H1 (cell line): Measurements from ENCODE around the gene PDE4B. TPM values are rescaled to one million over a fixed set of nuclear protein-coding genes. Genes with fewer than 3 reads are reported as not detected.

ENCODE experiments used
- CTCF ChIA-PET: fragments of 300-600 bp; sonication (Branson Sonifier 250); formaldehyde crosslinking; loops from one replicate; lab custom pipeline; 2021; ENCODE audit not compliant: partially characterized antibody; lab: Charles Lee
- POLR2A ChIA-PET: fragments of 300-600 bp; sonication (Branson Sonifier 250); formaldehyde crosslinking; loops from one replicate; lab custom pipeline; 2021; ENCODE audit warnings: inconsistent platforms; ENCODE audit not compliant: partially characterized antibody; lab: Charles Lee
- DNase-seq, 2 experiments: peaks; one replicate each; pipeline versions ENCODE4 v3.0.0 to v3.0.0-alpha.2; 2010 to 2022; ENCODE audit warnings: low spot score in 2 of 2, low read depth in 1 of 2, mixed read lengths in 1 of 2
- FAIRE-seq: peaks from 2 replicates; lab custom pipeline; 2011; peaks lifted over from hg19 to GRCh38; lab: Jason Lieb, UNC
- H2AFZ ChIP-seq: 2 replicates; pipeline ENCODE4 v1.8.1; 2012; ENCODE audit warnings: low read length, inconsistent platforms
- H2AK5ac ChIP-seq: 2 replicates; pipeline ENCODE4 v1.6.1; 2013; ENCODE audit warnings: low read depth, low read length
- H2BK120ac ChIP-seq: replicated peaks from 2 replicates; pipeline ENCODE3; 2013; ENCODE audit warnings: low read depth, low read length, inconsistent platforms
- H2BK12ac ChIP-seq: 2 replicates; pipeline ENCODE4 v1.6.1; 2013; ENCODE audit warnings: low read depth, low read length
- H2BK15ac ChIP-seq: 2 replicates; pipeline ENCODE4 v1.6.1; 2013; ENCODE audit warnings: low read length
- H2BK20ac ChIP-seq: 2 replicates; pipeline ENCODE4 v1.6.1; 2013; ENCODE audit warnings: low read length
- H2BK5ac ChIP-seq: 2 replicates; pipeline ENCODE4 v1.6.1; 2013; ENCODE audit warnings: low read depth, low read length
- H3K14ac ChIP-seq: 2 replicates; pipeline ENCODE4 v1.6.1; 2013; ENCODE audit warnings: inconsistent platforms; ENCODE audit not compliant: insufficient read length
- H3K18ac ChIP-seq: 2 replicates; pipeline ENCODE4 v1.6.1; 2013; ENCODE audit warnings: low read length; ENCODE audit errors: extremely low read depth
- H3K23ac ChIP-seq: 2 replicates; pipeline ENCODE4 v1.6.1; 2013; ENCODE audit warnings: inconsistent platforms; ENCODE audit not compliant: insufficient read length
- H3K23me2 ChIP-seq: 2 replicates; pipeline ENCODE4 v1.6.1; 2013; ENCODE audit warnings: low read depth, low read length
- H3K27ac ChIP-seq: 2 replicates; pipeline ENCODE4 v1.6.1; 2011; ENCODE audit warnings: low read depth, low read length, inconsistent platforms
- H3K27me3 ChIP-seq, 4 experiments: replicated peaks in 1 of 4; 1 replicate in 1 of 4; 2 replicates in 3 of 4; pipeline versions ENCODE4 v1.6.1 to v1.8.1; 2011 to 2013; ENCODE audit warnings: low read length in 3 of 4, mild to moderate bottlenecking in 3 of 4, inconsistent platforms in 2 of 4, mixed read lengths in 2 of 4, moderate library complexity in 1 of 4; ENCODE audit not compliant: control insufficient read depth in 3 of 4, insufficient read depth in 3 of 4; ENCODE audit errors: extremely low read depth in 1 of 4
- H3K36me3 ChIP-seq, 4 experiments: 2 replicates each; pipeline versions ENCODE4 v1.6.1 to v1.8.1; 2011 to 2013; ENCODE audit warnings: mild to moderate bottlenecking in 4 of 4, low read length in 3 of 4, moderate library complexity in 2 of 4, control low read depth in 1 of 4, inconsistent platforms in 1 of 4; ENCODE audit not compliant: insufficient read depth in 4 of 4, control insufficient read depth in 2 of 4
- H3K4ac ChIP-seq: replicated peaks from 2 replicates; pipeline ENCODE3; 2013; ENCODE audit warnings: low read length, low read depth, mixed read lengths, inconsistent platforms; ENCODE audit not compliant: insufficient read length
- H3K4me1 ChIP-seq, 4 experiments: replicated peaks in 1 of 4; 1 replicate in 1 of 4; 2 replicates in 3 of 4; pipeline versions ENCODE4 v1.6.1 to v1.8.1; 2011 to 2013; ENCODE audit warnings: low read length in 3 of 4, inconsistent platforms in 2 of 4, mixed read lengths in 1 of 4; ENCODE audit not compliant: insufficient read depth in 4 of 4, control insufficient read depth in 3 of 4
- H3K4me2 ChIP-seq, 2 experiments: 2 replicates each; pipeline versions ENCODE4 v1.6.1 to v1.8.1; 2011 to 2013; ENCODE audit warnings: low read depth in 2 of 2, low read length in 2 of 2, control low read depth in 1 of 2, inconsistent platforms in 1 of 2, mild to moderate bottlenecking in 1 of 2; ENCODE audit not compliant: insufficient read depth in 1 of 2
- H3K4me3 ChIP-seq, 4 experiments: fragments of 200-600, 300-600 bp in 1 of 4; sonication (generic), shearing (Covaris generic), sonication (Bioruptor Twin) in 1 of 4; 2 replicates each; pipeline versions ENCODE4 v1.5.1 to v1.8.1; 2011 to 2016; ENCODE audit warnings: low read length in 4 of 4, low read depth in 3 of 4, control low read depth in 2 of 4, inconsistent platforms in 2 of 4, mild to moderate bottlenecking in 2 of 4, mixed read lengths in 1 of 4, moderate library complexity in 1 of 4; ENCODE audit not compliant: insufficient read depth in 2 of 4; ENCODE audit errors: extremely low read depth in 1 of 4
- H3K56ac ChIP-seq: replicated peaks from 2 replicates; pipeline ENCODE3; 2013; ENCODE audit warnings: low read depth, mild to moderate bottlenecking, mixed read lengths, low read length, inconsistent platforms; ENCODE audit not compliant: insufficient read length
- H3K79me1 ChIP-seq: 2 replicates; pipeline ENCODE4 v1.6.1; 2013; ENCODE audit warnings: low read depth, low read length, control low read depth
- H3K79me2 ChIP-seq, 2 experiments: 2 replicates each; pipeline versions ENCODE4 v1.6.1 to v1.8.1; 2012 to 2013; ENCODE audit warnings: low read length in 2 of 2, mild to moderate bottlenecking in 2 of 2, inconsistent platforms in 1 of 2; ENCODE audit not compliant: insufficient read depth in 2 of 2, control insufficient read depth in 1 of 2
- H3K9ac ChIP-seq, 4 experiments: replicated peaks in 1 of 4; 1 replicate in 1 of 4; 2 replicates in 3 of 4; pipeline versions ENCODE4 v1.6.1 to v1.8.1; 2011 to 2013; ENCODE audit warnings: low read depth in 3 of 4, low read length in 3 of 4, control low read depth in 2 of 4, mild to moderate bottlenecking in 2 of 4, moderate library complexity in 2 of 4, inconsistent platforms in 1 of 4; ENCODE audit errors: extremely low read depth in 1 of 4
- H3K9me3 ChIP-seq, 2 experiments: 2 replicates each; pipeline versions ENCODE4 v1.6.1 to v1.8.1; 2012 to 2013; ENCODE audit warnings: mild to moderate bottlenecking in 2 of 2, moderate library complexity in 2 of 2, control low read depth in 1 of 2, inconsistent platforms in 1 of 2, low read depth in 1 of 2, low read length in 1 of 2, mixed read lengths in 1 of 2; ENCODE audit not compliant: insufficient read depth in 2 of 2
- H4K20me1 ChIP-seq, 2 experiments: replicated peaks in 1 of 2; 2 replicates each; pipeline versions ENCODE3 to v1.8.1; 2011 to 2013; ENCODE audit warnings: inconsistent platforms in 2 of 2, low read length in 2 of 2, mild to moderate bottlenecking in 1 of 2; ENCODE audit not compliant: insufficient read depth in 2 of 2, control insufficient read depth in 1 of 2
- H4K5ac ChIP-seq: 2 replicates; pipeline ENCODE4 v1.6.1; 2013; ENCODE audit warnings: low read length, low read depth, mixed read lengths, inconsistent platforms; ENCODE audit not compliant: insufficient read length
- H4K8ac ChIP-seq: 2 replicates; pipeline ENCODE4 v1.8.0; 2013; ENCODE audit warnings: mild to moderate bottlenecking, moderate library complexity, low read length, inconsistent platforms; ENCODE audit not compliant: insufficient read depth; ENCODE audit errors: extremely low read depth
- H4K91ac ChIP-seq: replicated peaks from 2 replicates; pipeline ENCODE3; 2013; ENCODE audit warnings: low read length, mixed read lengths, inconsistent platforms; ENCODE audit not compliant: insufficient read length
- CBX5 ChIP-seq: fragments of 300-800, 300-1000 bp; sonication (generic); IDR thresholded peaks from 2 replicates; pipeline ENCODE4 v1.7.1; 2016; ENCODE audit warnings: antibody characterized with exemption, low read length, low read depth
- CREB1 ChIP-seq: IDR thresholded peaks from 2 replicates; pipeline ENCODE4 v1.6.1; 2012; ENCODE audit warnings: inconsistent platforms
- EGR1 ChIP-seq: IDR thresholded peaks from 2 replicates; pipeline ENCODE4 v1.6.1; 2011; ENCODE audit warnings: low read depth, low read length, borderline replicate concordance
- MAFK ChIP-seq: IDR thresholded peaks from 2 replicates; pipeline ENCODE4 v1.6.1; 2012; ENCODE audit warnings: low read depth, mild to moderate bottlenecking, improper control_type of control experiment, low read length
- POU5F1 ChIP-seq: IDR thresholded peaks from 2 replicates; pipeline ENCODE4 v1.6.1; 2011; ENCODE audit warnings: low read depth, mild to moderate bottlenecking, low read length, moderate library complexity
- RNF2 ChIP-seq: fragments of 200-900, 300-1000 bp; sonication (generic); IDR thresholded peaks from 2 replicates; pipeline ENCODE4 v1.7.1; 2016; ENCODE audit warnings: borderline replicate concordance, low read depth, mild to moderate bottlenecking, antibody characterized with exemption, low read length; ENCODE audit not compliant: poor library complexity, severe bottlenecking; ENCODE audit errors: missing control alignments
- SAP30 ChIP-seq: fragments of 300-600 bp; sonication (generic); IDR thresholded peaks from 2 replicates; pipeline ENCODE4 v1.7.1; 2012; ENCODE audit warnings: low read length, moderate library complexity, mild to moderate bottlenecking, inconsistent platforms; ENCODE audit not compliant: insufficient read depth, insufficient replicate concordance
- SIN3A ChIP-seq, 2 experiments: IDR thresholded peaks in 1 of 2; conservative IDR thresholded peaks in 1 of 2; 2 replicates each; pipeline ENCODE4 v1.6.1; 2011 to 2012; ENCODE audit warnings: low read length in 2 of 2, improper control_type of control experiment in 1 of 2, low read depth in 1 of 2, mild to moderate bottlenecking in 1 of 2
- TEAD4 ChIP-seq: IDR thresholded peaks from 2 replicates; pipeline ENCODE4 v1.6.1; 2012; ENCODE audit warnings: low read depth, low read length, inconsistent platforms, mixed read lengths
- USF2 ChIP-seq: IDR thresholded peaks from 2 replicates; pipeline ENCODE4 v1.6.1; 2011; ENCODE audit warnings: low read length, improper control_type of control experiment
- ZNF274 ChIP-seq: IDR thresholded peaks from 2 replicates; pipeline ENCODE4 v1.7.0; 2012; ENCODE audit warnings: low read length, borderline replicate concordance; ENCODE audit errors: extremely low read depth
- WGBS, 2 experiments: shearing (Covaris generic) in 1 of 2; methylation state at CpG; one replicate each; pipeline versions ENCODE4 v1.1.6 to v1.1.7; 2013 to 2015; ENCODE audit warnings: low lambda C conversion rate in 2 of 2, mixed read lengths in 2 of 2, inconsistent platforms in 1 of 2, low coverage in 1 of 2, missing lambda C conversion rate in 1 of 2; ENCODE audit not compliant: insufficient replicate concordance in 2 of 2, insufficient coverage in 1 of 2, insufficient read length in 1 of 2; ENCODE audit errors: extremely low coverage in 1 of 2, missing lambda C conversion rate in 1 of 2; 5-methylcytosine and 5-hydroxymethylcytosine counted together
- polyA plus RNA-seq, 7 experiments: library from polyadenylated mRNA; depleted of rRNA in 3 of 7; stranded (reverse) in 5 of 7; unstranded in 2 of 7; fragments of >200 nt in 5 of 7; fragments of 200-250 nt in 2 of 7; gene quantifications; 1 replicate in 5 of 7; 2 replicates in 1 of 7; 4 replicates in 1 of 7; pipeline versions ENCODE4 v1.2.1 to v1.2.3, GENCODE V29; 2011 to 2013; ENCODE audit warnings: missing spikeins in 2 of 7, mixed read lengths in 2 of 7
- total RNA-seq: library from RNA; stranded (reverse); fragmentation: NEBNext Ultra II Directional; extraction: Animal tissue kit (Norgen Biotek cat#: 25700); gene quantifications from 2 replicates; pipeline ENCODE4 v1.2.1, GENCODE V29; 2021

PDE4B gene
- total and polyA plus RNA-seq, 2 of the 8 experiments (the other 6 are each of a cell fraction or from before 2014, with no cell fraction given) = 5.0 to 15.1 TPM

GRCh38 chr1:65882076-65882475 is 89.4 kb downstream of the PDE4B start:
- H3K14ac ChIP-seq = no peak overlapping the region
- H3K27me3 ChIP-seq = no peaks in the 10 kb centered on the region
- H3K9ac ChIP-seq = no peak overlapping the region
- H3K4me3 ChIP-seq = no peak overlapping the region
- no peak overlapping the region for H2BK12ac ChIP-seq
- 83% methylated on average over 1 of the region's 1 CpG; no CpG with 5 or more reads in 1 of the 2 experiments for WGBS, 2 experiments
- no peaks in the 10 kb centered on the region for H3K36me3 ChIP-seq
- no peaks in the 10 kb centered on the region for H3K4me1 ChIP-seq
- H2BK120ac ChIP-seq = no peak overlapping the region
- no peak overlapping the region for H4K5ac ChIP-seq
- no peak overlapping the region for H3K4ac ChIP-seq
- H3K9me3 ChIP-seq = no peaks in the 10 kb centered on the region
- FAIRE-seq (no peak), DNase-seq (no peak)
- H3K23ac ChIP-seq = no peak overlapping the region
- H3K79me1 ChIP-seq = no peaks in the 10 kb centered on the region
- POLR2A ChIA-PET = no interaction called here
- CTCF ChIA-PET = interaction anchor here (0.6 kb wide), 1 partner anchor 10 kb away, joined by 3 read pairs; no protein-coding TSS in a partner anchor
- H3K27ac ChIP-seq = no peak overlapping the region
- H2BK5ac ChIP-seq = no peak overlapping the region
- no peak overlapping the region for H3K56ac ChIP-seq
- H2BK20ac ChIP-seq = no peak overlapping the region
- H4K8ac ChIP-seq = no peak overlapping the region
- no peaks in the 10 kb centered on the region; the same call in 1 of the 2 replicates for H3K23me2 ChIP-seq
- no peak overlapping the region for H2AFZ ChIP-seq
- TF ChIP-seq POU5F1 (no peak), CREB1 (no peak), SIN3A (conservative IDR thresholded peaks at IDR 0.05 in 1 of 2, IDR thresholded peaks at IDR 0.05 in 1 of 2; ENCODE audit: low read depth in 1 of 2, low read length in 2 of 2) (no peak), SAP30 (no peak), CBX5 (no peak), USF2 (no peak), EGR1 (no peak), TEAD4 (no peak), RNF2 (no peak), MAFK (no peak), ZNF274 (no peak)
- no peak overlapping the region for H2AK5ac ChIP-seq
- no peak overlapping the region for H3K18ac ChIP-seq
- no peak overlapping the region for H2BK15ac ChIP-seq
- no peaks in the 10 kb centered on the region for H4K20me1 ChIP-seq
- no peak overlapping the region for H3K4me2 ChIP-seq
- H4K91ac ChIP-seq = no peak overlapping the region
- H3K79me2 ChIP-seq = no peaks in the 10 kb centered on the region
